Activated T-helper 9 cell treated with anti-CD3 and anti-CD28 coated beads, Interleukin-2, amount 50 U/mL, for 16 hours (primary cell): ENCODE results near the gene UBE2Q1.

ENCODE experiments used
- DNase-seq: peaks from one replicate; pipeline ENCODE4 v3.0.0-alpha.2; 2020; ENCODE audit warnings: low read depth

UBE2Q1 gene

GRCh38 chr1:154502744-154503115 is 55.7 kb downstream of the UBE2Q1 start:
- no peak for DNase-seq

- DNase-seq: no peak
Measured at GRCh38 chr1:154502066-154502743, 56.3 kb downstream of the UBE2Q1 start, which contains the start of the genes SHE and TDRD10. SHE (minus strand) TSS chr1:154502412; CDS start chr1:154502026, 386 bp downstream. TDRD10 (plus strand) TSS chr1:154502219; CDS start chr1:154506904, 4,685 bp downstream.

DNA sequence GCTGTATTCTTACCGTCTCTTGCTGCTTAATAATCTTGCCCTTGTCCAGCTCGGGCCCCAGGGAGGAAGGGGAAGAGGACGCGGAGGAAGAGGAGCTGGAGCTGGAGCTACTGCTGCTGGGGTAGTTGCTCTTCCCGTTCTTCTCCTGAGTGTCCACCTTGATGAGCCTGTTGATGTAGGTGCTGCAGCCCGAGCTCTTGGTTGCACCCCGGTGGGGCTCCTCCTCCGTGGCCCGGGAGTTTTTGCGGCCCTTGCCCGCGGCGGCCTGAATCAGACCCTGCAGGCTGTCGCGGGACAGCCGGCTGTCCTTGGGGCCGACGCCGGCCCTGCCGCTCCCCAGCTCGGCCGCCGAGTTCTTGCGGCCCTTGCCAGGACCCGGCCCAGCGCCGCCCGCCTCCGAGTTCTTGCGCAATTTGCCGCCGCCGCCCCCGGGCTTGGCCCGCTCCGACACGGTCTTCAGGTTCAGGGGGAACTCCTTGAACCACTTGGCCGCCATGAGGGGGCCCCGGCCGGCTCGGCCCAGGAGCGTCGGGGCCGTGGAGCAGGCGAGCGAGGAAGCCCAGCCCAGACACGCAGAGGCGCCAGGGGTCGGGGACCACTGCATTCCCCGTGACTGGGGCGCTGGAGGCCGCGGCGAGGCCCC is 56.9 kb downstream of the UBE2Q1 start:
- DNase-seq: no peak

DNA sequence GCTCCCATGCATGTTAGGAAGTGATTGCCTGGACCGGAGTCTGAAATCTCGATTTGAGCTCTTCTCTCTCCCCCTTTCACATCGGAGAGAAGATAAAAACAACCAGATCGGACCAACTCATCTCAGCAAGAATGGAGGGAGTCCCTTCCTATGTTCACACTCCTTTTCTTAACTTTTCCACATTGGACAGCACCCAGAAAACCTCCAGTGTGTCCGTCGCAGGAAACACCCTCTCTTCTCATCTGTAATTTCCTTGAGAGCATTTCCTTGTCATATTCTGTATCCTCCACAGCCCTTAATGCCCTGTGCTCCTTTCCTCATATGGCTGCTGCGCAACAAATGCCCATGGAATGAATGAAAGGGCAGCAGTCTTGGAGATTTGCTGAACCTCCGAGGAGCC is 57.9 kb downstream of the UBE2Q1 start:
- DNase-seq: no peak

- no peak for DNase-seq
Measured at GRCh38 chr1:154499446-154499845, 59.0 kb downstream of the UBE2Q1 start.
